Activated naive CD4-positive, alpha-beta T cell treated with anti-CD3 and anti-CD28 coated beads for 36 hours (primary cell): Measurements from ENCODE around the gene RABGGTA. TPM values are rescaled to one million over a fixed set of nuclear protein-coding genes. Genes with fewer than 3 reads are reported as not detected.

Experiments used
- CTCF ChIA-PET: fragments of 350-600 bp; sonication (Branson Sonifier 250); formaldehyde crosslinking; loops from one replicate; lab custom pipeline; 2021; ENCODE audit warnings: antibody characterized with exemption; lab: Charles Lee
- DNase-seq: peaks from one replicate; pipeline ENCODE4 v3.0.0-alpha.2; 2020
- H3K27ac Mint-ChIP-seq: one replicate; pipeline ENCODE4 v1.8.0; 2021; ENCODE audit warnings: mild to moderate bottlenecking, mixed read lengths
- H3K27me3 Mint-ChIP-seq: one replicate; pipeline ENCODE4 v1.8.0; 2021; ENCODE audit warnings: low read depth, mixed read lengths
- H3K36me3 Mint-ChIP-seq: one replicate; pipeline ENCODE4 v1.8.0; 2021; ENCODE audit warnings: low read depth, mixed read lengths
- H3K4me1 Mint-ChIP-seq: one replicate; pipeline ENCODE4 v1.8.0; 2021; ENCODE audit warnings: low read depth, mixed read lengths
- H3K4me3 Mint-ChIP-seq: one replicate; pipeline ENCODE4 v1.8.0; 2021; ENCODE audit warnings: mild to moderate bottlenecking, moderate library complexity, mixed read lengths
- H3K9me3 Mint-ChIP-seq: one replicate; pipeline ENCODE4 v1.8.0; 2021; ENCODE audit warnings: mixed read lengths
- intact Hi-C: fragments of 100-400 bp; cut with micrococcal nuclease; formaldehyde crosslinking; loops from one replicate; pipeline ENCODE4 v1.15.1; 2023
- total RNA-seq, 2 experiments: library from RNA; stranded (reverse); gene quantifications; one replicate each; pipeline ENCODE4 v1.2.3, GENCODE V29; 2021

RABGGTA gene
- 10 to 100 TPM; 74.9 to 76.2 TPM for total RNA-seq

- intact Hi-C loops = loop anchor here (1.0 to 10.0 kb wide), 12 partner anchors 25 to 950 kb away; partner anchors contain the start of genes EMC9, IRF9, MDP1 and PABPN1
- Mint-ChIP-seq H3K4me3 (peak within 1 kb of the TSS; percentile 78), H3K9me3 (no peaks in the 10 kb centered on the region), H3K4me1 (peaks cover 43% of the 10 kb centered on the region), H3K27me3 (no peaks in the 10 kb centered on the region), H3K36me3 (peaks cover 15% of the 10 kb centered on the region), H3K27ac (peak within 1 kb of the TSS; percentile 95)
- CTCF ChIA-PET = interaction anchor here (0.9 to 4.8 kb wide), 17 partner anchors 9 to 91 kb away, joined by 3 to 43 read pairs (median 7); partner anchors contain the start of genes CIDEB and TINF2
- peak; percentile 94 for DNase-seq
These were observed at the start of gene RABGGTA for GRCh38 chr14:24271134-24271833. Gene RABGGTA, minus strand, starts transcription at chr14:24271597. Its CDS starts 482 bp downstream, at chr14:24271115.

- Mint-ChIP-seq H3K9me3 (no peaks in the 10 kb centered on the region), H3K4me3 (no peak overlapping the region), H3K4me1 (peaks cover 45% of the 10 kb centered on the region), H3K27ac (no peak overlapping the region), H3K27me3 (no peaks in the 10 kb centered on the region), H3K36me3 (peaks cover 7% of the 10 kb centered on the region)
- CTCF ChIA-PET = interaction anchor here (1.0 to 25.1 kb wide), 8 partner anchors 9 to 112 kb away, joined by 3 to 617 read pairs (median 4); partner anchors contain the start of genes CBLN3, CIDEB, KHNYN and LTB4R2
- intact Hi-C loops = no loop called here
- no peak for DNase-seq
These were observed 45.9 kb upstream of the RABGGTA start for GRCh38 chr14:24317141-24317928.

GRCh38 chr14:24316597-24316950, 45.2 kb upstream of the RABGGTA start:
- intact Hi-C loops = no loop called here
- Mint-ChIP-seq H3K27me3 (no peaks in the 10 kb centered on the region), H3K36me3 (peaks cover 7% of the 10 kb centered on the region), H3K9me3 (no peaks in the 10 kb centered on the region), H3K27ac (no peak overlapping the region), H3K4me1 (peaks cover 52% of the 10 kb centered on the region), H3K4me3 (no peak overlapping the region)
- no peak for DNase-seq
- CTCF ChIA-PET = interaction anchor here (1.0 to 1.3 kb wide), 3 partner anchors 17 to 120 kb away, joined by 3 to 4 read pairs (median 3); partner anchors contain the start of gene TINF2

GRCh38 chr14:24315807-24316596, 44.6 kb upstream of the RABGGTA start:
- intact Hi-C loops = no loop called here
- no peaks in the 10 kb centered on the region for H3K27me3 Mint-ChIP-seq
- H3K27ac Mint-ChIP-seq = no peak overlapping the region
- peaks cover 7% of the 10 kb centered on the region for H3K36me3 Mint-ChIP-seq
- DNase-seq = no peak
- H3K4me1 Mint-ChIP-seq = peaks cover 52% of the 10 kb centered on the region
- H3K9me3 Mint-ChIP-seq = no peaks in the 10 kb centered on the region
- CTCF ChIA-PET = interaction anchor here (1.0 to 1.3 kb wide), 3 partner anchors 17 to 121 kb away, joined by 3 to 4 read pairs (median 3); partner anchors contain the start of gene TINF2
- no peak overlapping the region for H3K4me3 Mint-ChIP-seq

- Mint-ChIP-seq H3K9me3 (no peaks in the 10 kb centered on the region), H3K27ac (no peak overlapping the region), H3K4me1 (peaks cover 54% of the 10 kb centered on the region), H3K27me3 (no peaks in the 10 kb centered on the region), H3K4me3 (no peak overlapping the region), H3K36me3 (peaks cover 7% of the 10 kb centered on the region)
- no peak for DNase-seq
- intact Hi-C loops = no loop called here
- CTCF ChIA-PET = interaction anchor here (1.2 to 8.5 kb wide), 3 partner anchors 15 to 121 kb away, joined by 3 to 111 read pairs (median 4); partner anchors contain the start of genes ADCY4 and TINF2
These were observed 43.9 kb upstream of the RABGGTA start for GRCh38 chr14:24315243-24315806.

- H3K4me3 Mint-ChIP-seq = no peak overlapping the region
- no peak overlapping the region for H3K27ac Mint-ChIP-seq
- CTCF ChIA-PET = interaction anchor here (1.3 to 8.5 kb wide), 3 partner anchors 16 to 122 kb away, joined by 4 to 111 read pairs (median 5); partner anchors contain the start of genes ADCY4 and TINF2
- H3K4me1 Mint-ChIP-seq = peaks cover 62% of the 10 kb centered on the region
- DNase-seq = no peak
- no peaks in the 10 kb centered on the region for H3K27me3 Mint-ChIP-seq
- peaks cover 8% of the 10 kb centered on the region for H3K36me3 Mint-ChIP-seq
- intact Hi-C loops = no loop called here
- H3K9me3 Mint-ChIP-seq = no peaks in the 10 kb centered on the region
These were observed 43.2 kb upstream of the RABGGTA start for GRCh38 chr14:24314377-24315193.

GRCh38 chr14:24313913-24314312, 42.5 kb upstream of the RABGGTA start:
- H3K36me3 Mint-ChIP-seq = peaks cover 12% of the 10 kb centered on the region

GRCh38 chr14:24312736-24313507, 41.5 kb upstream of the RABGGTA start:
- H3K36me3 Mint-ChIP-seq = peaks cover 18% of the 10 kb centered on the region
- H3K27me3 Mint-ChIP-seq = no peaks in the 10 kb centered on the region
- CTCF ChIA-PET = interaction anchor here (1.0 to 8.5 kb wide), 7 partner anchors 15 to 120 kb away, joined by 3 to 111 read pairs (median 4); partner anchors contain the start of gene ADCY4
- H3K4me3 Mint-ChIP-seq = peak overlapping the region; percentile 3
- DNase-seq = peak; percentile 62
- H3K9me3 Mint-ChIP-seq = no peaks in the 10 kb centered on the region
- intact Hi-C loops = loop anchor here (1.0 kb wide), 1 partner anchor 118 kb away; no protein-coding TSS in a partner anchor
- H3K4me1 Mint-ChIP-seq = peaks cover 73% of the 10 kb centered on the region
- no peak overlapping the region for H3K27ac Mint-ChIP-seq

More at GRCh38 chr14:24313913-24314312, 42.5 kb upstream of the RABGGTA start:
- Mint-ChIP-seq H3K4me3 (no peak overlapping the region), H3K27me3 (no peaks in the 10 kb centered on the region), H3K27ac (no peak overlapping the region), H3K4me1 (peaks cover 69% of the 10 kb centered on the region), H3K9me3 (no peaks in the 10 kb centered on the region)
- CTCF ChIA-PET = interaction anchor here (1.3 to 8.5 kb wide), 5 partner anchors 16 to 122 kb away, joined by 3 to 111 read pairs (median 5); partner anchors contain the start of genes ADCY4 and TINF2
- no peak for DNase-seq
- intact Hi-C loops = loop anchor here (1.0 kb wide), 1 partner anchor 117 kb away; no protein-coding TSS in a partner anchor

GRCh38 chr14:24311837-24312615, 40.6 kb upstream of the RABGGTA start:
- H3K27ac Mint-ChIP-seq = peak overlapping the region; percentile 68

More at GRCh38 chr14:24311837-24312615, 40.6 kb upstream of the RABGGTA start:
- peaks cover 20% of the 10 kb centered on the region for H3K36me3 Mint-ChIP-seq
- H3K4me1 Mint-ChIP-seq = peaks cover 69% of the 10 kb centered on the region
- H3K4me3 Mint-ChIP-seq = peak overlapping the region; percentile 71
- H3K27me3 Mint-ChIP-seq = no peaks in the 10 kb centered on the region
- DNase-seq = no peak
- no peaks in the 10 kb centered on the region for H3K9me3 Mint-ChIP-seq
- CTCF ChIA-PET = interaction anchor here (0.6 to 8.5 kb wide), 11 partner anchors 11 to 123 kb away, joined by 3 to 111 read pairs (median 5); partner anchors contain the start of genes ADCY4, DHRS1, MDP1 and NOP9
- intact Hi-C loops = loop anchor here (1.0 kb wide), 1 partner anchor 20 kb away; no protein-coding TSS in a partner anchor
